PC-3 (cell line): Measurements from ENCODE around the gene PRDX5. TPM values are rescaled to one million over a fixed set of nuclear protein-coding genes. Genes with fewer than 3 reads are reported as not detected.

Source experiments
- ATAC-seq: fragments of 200-7000 bp; cut with Tn5 transposase; 2 replicates; pipeline ENCODE4 v1.9.1; 2020; ENCODE audit warnings: mild to moderate bottlenecking, moderate library complexity
- BruUV-seq: library from RNA; stranded (reverse); fragments of 400-500 nt; replicated peaks from 2 replicates; lab custom pipeline; 2021; lab: Mats Ljungman, UMichigan
- CTCF ChIA-PET: fragments of 300-600 bp; sonication (Branson Sonifier 250); formaldehyde crosslinking; loops from one replicate; lab custom pipeline; 2022; ENCODE audit warnings: antibody characterized with exemption; lab: Charles Lee
- POLR2A ChIA-PET: fragments of 300-600 bp; sonication (Branson Sonifier 250); formaldehyde crosslinking; loops from one replicate; lab custom pipeline; 2022; ENCODE audit warnings: antibody characterized with exemption; ENCODE audit not compliant: unreplicated experiment; lab: Charles Lee
- DNase-seq: peaks from one replicate; pipeline ENCODE4 v3.0.0-alpha.2; 2015
- H2AFZ ChIP-seq: fragments of 300-600 bp; sonication (generic); 2 replicates; pipeline ENCODE4 v1.6.0; 2016; ENCODE audit warnings: antibody characterized with exemption, low read length
- H3F3A ChIP-seq: fragments of 300-600 bp; sonication (generic); one replicate; pipeline ENCODE4 v1.6.0; 2017; ENCODE audit warnings: antibody characterized with exemption, low read length, control low read depth, mild to moderate bottlenecking; ENCODE audit not compliant: unreplicated experiment
- H3K27ac ChIP-seq: fragments of 300-600 bp; sonication (generic); 2 replicates; pipeline ENCODE4 v1.5.1; 2016; ENCODE audit warnings: mild to moderate bottlenecking, low read length
- H3K27me3 ChIP-seq: fragments of 300-600 bp; sonication (generic); 2 replicates; pipeline ENCODE4 v1.6.1; 2016; ENCODE audit warnings: low read length, mixed read lengths
- H3K36me3 ChIP-seq: fragments of 300-600 bp; sonication (generic); 2 replicates; pipeline ENCODE4 v1.6.1; 2016; ENCODE audit warnings: low read depth, mixed run types, low read length, mixed read lengths
- H3K4me1 ChIP-seq: fragments of 300-600 bp; sonication (generic); 2 replicates; pipeline ENCODE4 v1.5.1; 2016; ENCODE audit warnings: low read length; ENCODE audit not compliant: insufficient read depth
- H3K4me2 ChIP-seq: fragments of 300-600 bp; sonication (generic); 2 replicates; pipeline ENCODE4 v1.6.0; 2016; ENCODE audit warnings: low read length
- H3K4me3 ChIP-seq: fragments of 300-600 bp; sonication (generic); 2 replicates; pipeline ENCODE4 v1.5.1; 2016; ENCODE audit warnings: mild to moderate bottlenecking, low read length, mixed read lengths
- H3K79me2 ChIP-seq: fragments of 300-600 bp; sonication (generic); 2 replicates; pipeline ENCODE4 v1.6.1; 2017; ENCODE audit warnings: low read length, mixed read lengths
- H3K9ac ChIP-seq: fragments of 300-600 bp; sonication (generic); 2 replicates; pipeline ENCODE4 v1.6.0; 2016; ENCODE audit warnings: mild to moderate bottlenecking, low read length
- H3K9me2 ChIP-seq: fragments of 300-600 bp; sonication (generic); replicated peaks from 2 replicates; pipeline ENCODE4 v1.6.1; 2016; ENCODE audit warnings: mixed run types, low read length, mixed read lengths
- H3K9me3 ChIP-seq: fragments of 300-600 bp; sonication (generic); 2 replicates; pipeline ENCODE4 v1.6.1; 2016; ENCODE audit warnings: low read length, mixed read lengths
- H4K20me1 ChIP-seq: fragments of 300-600 bp; sonication (generic); 2 replicates; pipeline ENCODE4 v1.6.1; 2016; ENCODE audit warnings: low read length, mixed read lengths
- CTCF ChIP-seq: fragments of 300-600 bp; sonication (generic); conservative IDR thresholded peaks from 2 replicates; pipeline ENCODE4 v1.5.1; 2017; ENCODE audit warnings: antibody characterized with exemption, low read depth, mild to moderate bottlenecking, low read length
- EZH2 ChIP-seq: fragments of 300-600 bp; sonication (generic); IDR thresholded peaks from one replicate; pipeline ENCODE4 v1.6.1; 2017; ENCODE audit warnings: antibody characterized with exemption, mild to moderate bottlenecking, low read length; ENCODE audit not compliant: unreplicated experiment
- EZH2phosphoT487 ChIP-seq: fragments of 300-600 bp; sonication (generic); IDR thresholded peaks from 2 replicates; pipeline ENCODE4 v1.6.1; 2018; ENCODE audit warnings: mild to moderate bottlenecking, antibody characterized with exemption, low read length, borderline replicate concordance
- intact Hi-C: fragments of 100-400 bp; cut with micrococcal nuclease; formaldehyde crosslinking; loops from 2 replicates; pipeline ENCODE4 v1.9.0; 2023
- total RNA-seq: library from RNA; depleted of rRNA; stranded (reverse); fragments of >200 nt; gene quantifications from 2 replicates; pipeline ENCODE4 v1.2.3, GENCODE V29; 2014

The PRDX5 gene
- total RNA-seq, 1 experiment from 2014 or later, result 467 TPM

- Histone ChIP-seq H4K20me1 (no peaks in the 10 kb centered on the region), H3K36me3 (no peaks in the 10 kb centered on the region), H3K27me3 (peaks cover 20% of the 10 kb centered on the region), H3K79me2 (peaks cover 9% of the 10 kb centered on the region; the same call in 1 of the 2 replicates), H3K4me3 (peak within 1 kb of the TSS; percentile 56), H3K9ac (no peak within 1 kb of the TSS), H3K4me2 (peak within 1 kb of the TSS; percentile 68), H3K4me1 (peaks cover 7% of the 10 kb centered on the region), H2AFZ (no peak within 1 kb of the TSS), H3K9me2 (no peaks in the 10 kb centered on the region), H3K9me3 (no peaks in the 10 kb centered on the region), H3F3A (no peaks in the 10 kb centered on the region), H3K27ac (no peak within 1 kb of the TSS)
- POLR2A ChIA-PET, result no interaction called here
- DNase-seq (no peak), ATAC-seq (peak; percentile 37)
- TF ChIP-seq EZH2phosphoT487 (no peak), EZH2 (no peak), CTCF (no peak)
- no TSS peak for BruUV-seq
- CTCF ChIA-PET, result no interaction called here
- intact Hi-C loops, result no loop called here
Observed at GRCh38 chr11:64291262-64291751, 26.6 kb upstream of the PRDX5 start, which contains the start of gene KCNK4. KCNK4 (plus strand) TSS chr11:64291302; CDS start chr11:64293019, 1,717 bp downstream.

- H3K27me3 ChIP-seq, result peaks cover 20% of the 10 kb centered on the region
- peak; percentile 17 for ATAC-seq
- no peaks in the 10 kb centered on the region for H3K9me3 ChIP-seq
- no peak overlapping the region for H3K9ac ChIP-seq
- H3K79me2 ChIP-seq, result peaks cover 8% of the 10 kb centered on the region; the same call in 1 of the 2 replicates
- H3K4me3 ChIP-seq, result peak overlapping the region; percentile 56; the same call in 1 of the 2 replicates
- no peaks in the 10 kb centered on the region for H3F3A ChIP-seq
- BruUV-seq, result no TSS peak
- H4K20me1 ChIP-seq, result no peaks in the 10 kb centered on the region
- no peaks in the 10 kb centered on the region for H3K9me2 ChIP-seq
- H3K27ac ChIP-seq, result no peak overlapping the region
- peak overlapping the region; percentile 68 for H3K4me2 ChIP-seq
- TF ChIP-seq EZH2phosphoT487 (peak; percentile 50; the same call in 1 of the 2 replicates), CTCF (no peak)
- intact Hi-C loops, result no loop called here
- H2AFZ ChIP-seq, result no peak overlapping the region
- no peak for DNase-seq
- CTCF ChIA-PET, result no interaction called here
- no peaks in the 10 kb centered on the region for H3K36me3 ChIP-seq
- peaks cover 8% of the 10 kb centered on the region for H3K4me1 ChIP-seq
- POLR2A ChIA-PET, result no interaction called here
Observed at GRCh38 chr11:64291752-64292459, 26.0 kb upstream of the PRDX5 start.
